ENCODE results near the gene CSF2. TPM values are rescaled to one million over a fixed set of nuclear protein-coding genes. Genes with fewer than 3 reads are reported as not detected.

Gene CSF2
- total RNA-seq, 1 experiment from 2014 or later: not detected

GRCh38 chr5:132050136-132050535 lies 23.5 kb upstream of the CSF2 start:
- H3K27me3 ChIP-seq (ENCODE audit: control insufficient read depth, insufficient read depth, low read length): no peaks in the 10 kb centered on the region
- no peak for DNase-seq (ENCODE audit: low read depth, low spot score)
- H3K4me3 ChIP-seq (ENCODE audit: low read depth in 2 of 2, low read length in 2 of 2): no peak overlapping the region
- H3K4me1 ChIP-seq (ENCODE audit: control insufficient read depth, insufficient read depth, low read length): no peaks in the 10 kb centered on the region
- POLR2A ChIA-PET: no interaction called here
- no TSS peak for BruUV-seq (replicated peaks)
- intact Hi-C loops (cut with micrococcal nuclease; ENCODE audit: unreplicated experiment) (no loop called here), in situ Hi-C loops (cut with HindIII; ENCODE audit: low pct_unique_long_range_greater_than_20kb, low sequenced_read_pairs) (no loop called here)
- no peak for ATAC-seq
- H3K36me3 ChIP-seq (ENCODE audit: control insufficient read depth, insufficient read depth, low read length): no peaks in the 10 kb centered on the region
- H3K9me3 ChIP-seq (ENCODE audit: control insufficient read depth, insufficient read depth, low read depth, low read length): no peaks in the 10 kb centered on the region
- H3K27ac ChIP-seq (ENCODE audit: low read length): no peak overlapping the region
- TF ChIP-seq, protein P1, sequence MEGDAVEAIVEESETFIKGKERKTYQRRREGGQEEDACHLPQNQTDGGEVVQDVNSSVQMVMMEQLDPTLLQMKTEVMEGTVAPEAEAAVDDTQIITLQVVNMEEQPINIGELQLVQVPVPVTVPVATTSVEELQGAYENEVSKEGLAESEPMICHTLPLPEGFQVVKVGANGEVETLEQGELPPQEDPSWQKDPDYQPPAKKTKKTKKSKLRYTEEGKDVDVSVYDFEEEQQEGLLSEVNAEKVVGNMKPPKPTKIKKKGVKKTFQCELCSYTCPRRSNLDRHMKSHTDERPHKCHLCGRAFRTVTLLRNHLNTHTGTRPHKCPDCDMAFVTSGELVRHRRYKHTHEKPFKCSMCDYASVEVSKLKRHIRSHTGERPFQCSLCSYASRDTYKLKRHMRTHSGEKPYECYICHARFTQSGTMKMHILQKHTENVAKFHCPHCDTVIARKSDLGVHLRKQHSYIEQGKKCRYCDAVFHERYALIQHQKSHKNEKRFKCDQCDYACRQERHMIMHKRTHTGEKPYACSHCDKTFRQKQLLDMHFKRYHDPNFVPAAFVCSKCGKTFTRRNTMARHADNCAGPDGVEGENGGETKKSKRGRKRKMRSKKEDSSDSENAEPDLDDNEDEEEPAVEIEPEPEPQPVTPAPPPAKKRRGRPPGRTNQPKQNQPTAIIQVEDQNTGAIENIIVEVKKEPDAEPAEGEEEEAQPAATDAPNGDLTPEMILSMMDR (IDR thresholded peaks at IDR 0.05): no peak
- TF ChIP-seq TCF7L2 (IDR thresholded peaks at IDR 0.05; ENCODE audit: low read depth, low read length) (no peak), POLR2AphosphoS5 (IDR thresholded peaks at IDR 0.05; ENCODE audit: low read depth, low read length) (no peak), SIN3A (IDR thresholded peaks at IDR 0.05; ENCODE audit: borderline replicate concordance, insufficient read depth, low read depth, low read length) (no peak)
- TF ChIP-seq, protein P2, sequence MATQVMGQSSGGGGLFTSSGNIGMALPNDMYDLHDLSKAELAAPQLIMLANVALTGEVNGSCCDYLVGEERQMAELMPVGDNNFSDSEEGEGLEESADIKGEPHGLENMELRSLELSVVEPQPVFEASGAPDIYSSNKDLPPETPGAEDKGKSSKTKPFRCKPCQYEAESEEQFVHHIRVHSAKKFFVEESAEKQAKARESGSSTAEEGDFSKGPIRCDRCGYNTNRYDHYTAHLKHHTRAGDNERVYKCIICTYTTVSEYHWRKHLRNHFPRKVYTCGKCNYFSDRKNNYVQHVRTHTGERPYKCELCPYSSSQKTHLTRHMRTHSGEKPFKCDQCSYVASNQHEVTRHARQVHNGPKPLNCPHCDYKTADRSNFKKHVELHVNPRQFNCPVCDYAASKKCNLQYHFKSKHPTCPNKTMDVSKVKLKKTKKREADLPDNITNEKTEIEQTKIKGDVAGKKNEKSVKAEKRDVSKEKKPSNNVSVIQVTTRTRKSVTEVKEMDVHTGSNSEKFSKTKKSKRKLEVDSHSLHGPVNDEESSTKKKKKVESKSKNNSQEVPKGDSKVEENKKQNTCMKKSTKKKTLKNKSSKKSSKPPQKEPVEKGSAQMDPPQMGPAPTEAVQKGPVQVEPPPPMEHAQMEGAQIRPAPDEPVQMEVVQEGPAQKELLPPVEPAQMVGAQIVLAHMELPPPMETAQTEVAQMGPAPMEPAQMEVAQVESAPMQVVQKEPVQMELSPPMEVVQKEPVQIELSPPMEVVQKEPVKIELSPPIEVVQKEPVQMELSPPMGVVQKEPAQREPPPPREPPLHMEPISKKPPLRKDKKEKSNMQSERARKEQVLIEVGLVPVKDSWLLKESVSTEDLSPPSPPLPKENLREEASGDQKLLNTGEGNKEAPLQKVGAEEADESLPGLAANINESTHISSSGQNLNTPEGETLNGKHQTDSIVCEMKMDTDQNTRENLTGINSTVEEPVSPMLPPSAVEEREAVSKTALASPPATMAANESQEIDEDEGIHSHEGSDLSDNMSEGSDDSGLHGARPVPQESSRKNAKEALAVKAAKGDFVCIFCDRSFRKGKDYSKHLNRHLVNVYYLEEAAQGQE (IDR thresholded peaks at IDR 0.05; ENCODE audit: insufficient read depth in 1 of 2, low read depth in 2 of 2, low read length in 1 of 2): no peak
- CTCF ChIA-PET: interaction anchor here (0.5 kb wide), 1 partner anchor 516 kb away, joined by 3 read pairs; no protein-coding TSS in a partner anchor

GRCh38 chr5:132050661-132051552 lies 22.7 kb upstream of the CSF2 start:
- intact Hi-C loops (cut with micrococcal nuclease; ENCODE audit: unreplicated experiment) (no loop called here), in situ Hi-C loops (cut with HindIII; ENCODE audit: low pct_unique_long_range_greater_than_20kb, low sequenced_read_pairs) (no loop called here)
- POLR2A ChIA-PET: no interaction called here
- H3K4me1 ChIP-seq (ENCODE audit: control insufficient read depth, insufficient read depth, low read length): no peaks in the 10 kb centered on the region
- no peak for DNase-seq (ENCODE audit: low read depth, low spot score)
- TF ChIP-seq TCF7L2 (IDR thresholded peaks at IDR 0.05; ENCODE audit: low read depth, low read length) (no peak), POLR2AphosphoS5 (IDR thresholded peaks at IDR 0.05; ENCODE audit: low read depth, low read length) (no peak), SIN3A (IDR thresholded peaks at IDR 0.05; ENCODE audit: borderline replicate concordance, insufficient read depth, low read depth, low read length) (no peak)
- TF ChIP-seq, protein P1 (IDR thresholded peaks at IDR 0.05): no peak
- TF ChIP-seq, protein P2 (IDR thresholded peaks at IDR 0.05; ENCODE audit: insufficient read depth in 1 of 2, low read depth in 2 of 2, low read length in 1 of 2): no peak
- H3K9me3 ChIP-seq (ENCODE audit: control insufficient read depth, insufficient read depth, low read depth, low read length): no peaks in the 10 kb centered on the region
- H3K27ac ChIP-seq (ENCODE audit: low read length): no peak overlapping the region
- no TSS peak for BruUV-seq (replicated peaks)
- H3K36me3 ChIP-seq (ENCODE audit: control insufficient read depth, insufficient read depth, low read length): no peaks in the 10 kb centered on the region
- H3K27me3 ChIP-seq (ENCODE audit: control insufficient read depth, insufficient read depth, low read length): no peaks in the 10 kb centered on the region
- no peak overlapping the region for H3K4me3 ChIP-seq (ENCODE audit: low read depth in 2 of 2, low read length in 2 of 2)
- CTCF ChIA-PET: interaction anchor here (0.5 kb wide), 1 partner anchor 517 kb away, joined by 3 read pairs; no protein-coding TSS in a partner anchor
- ATAC-seq: no peak

Data from Panc1 (cell line).